Gastrocnemius medialis (tissue), 4 donors: ENCODE results near the gene PURA. TPM values are rescaled to one million over a fixed set of nuclear protein-coding genes. Genes with fewer than 3 reads are reported as not detected.
A peak's percentile ranks its signal among the peaks of the same experiment; 100 is the strongest.
"Not testable (repeated sequence)": the region's sequence is repeated elsewhere in the genome, so short reads cannot be mapped to it uniquely, and the experiment has no call there.

ENCODE experiments used
- ATAC-seq, 2 donors: fragments of 150-250 bp; one replicate each; pipeline ENCODE4 v1.9.1; 2016
- DNase-seq, 2 donors: peaks; one replicate each; pipeline ENCODE4 v3.0.0-alpha.2; 2019
- H3K27ac ChIP-seq, 4 donors: fragments of 200-600 bp; sonication (generic); 1 replicate in 1 of 4; 2 replicates in 3 of 4; pipeline ENCODE4 v1.5.1; 2016 to 2018; ENCODE audit warnings: mild to moderate bottlenecking in 2 of 4, moderate library complexity in 1 of 4
- H3K27me3 ChIP-seq, 3 donors: fragments of 200-600 bp; sonication (generic) in 2 of 3; 1 replicate in 1 of 3; 2 replicates in 2 of 3; pipeline versions ENCODE4 v1.5.1 to v1.6.0; 2016 to 2019; ENCODE audit warnings: mild to moderate bottlenecking in 1 of 3, moderate library complexity in 1 of 3
- H3K36me3 ChIP-seq, 2 donors: fragments of 200-600 bp; sonication (generic) in 1 of 2; one replicate each; pipeline ENCODE4 v1.5.1; 2017 to 2018
- H3K4me1 ChIP-seq, 2 donors: fragments of 200-600 bp; sonication (generic) in 1 of 2; one replicate each; pipeline ENCODE4 v1.5.1; 2016 to 2017; ENCODE audit warnings: mild to moderate bottlenecking in 2 of 2
- H3K4me3 ChIP-seq, 4 donors: fragments of 200-600 bp; sonication (generic) in 3 of 4; 1 replicate in 1 of 4; 2 replicates in 3 of 4; pipeline ENCODE4 v1.5.1; 2016 to 2019; ENCODE audit warnings: mild to moderate bottlenecking in 2 of 4
- H3K9me3 ChIP-seq, 3 donors: fragments of 200-600 bp; sonication (generic) in 2 of 3; 1 replicate in 1 of 3; 2 replicates in 2 of 3; pipeline ENCODE4 v1.5.1; 2016 to 2019
- CTCF ChIP-seq, 5 experiments: fragments of 450-650 bp in 3 of 5; fragments of 200-600 bp in 2 of 5; sonication (generic) in 2 of 5; IDR thresholded peaks in 4 of 5; conservative IDR thresholded peaks in 1 of 5; 1 replicate in 4 of 5; 2 replicates in 1 of 5; pipeline ENCODE4 v1.5.1; 2016 to 2019; ENCODE audit warnings: antibody characterized with exemption in 5 of 5, mild to moderate bottlenecking in 3 of 5, moderate library complexity in 3 of 5
- POLR2A ChIP-seq, 2 donors: fragments of 450-650 bp; IDR thresholded peaks; one replicate each; pipeline ENCODE4 v1.6.1; 2017; ENCODE audit warnings: antibody characterized with exemption in 2 of 2, mild to moderate bottlenecking in 2 of 2, moderate library complexity in 2 of 2
- in situ Hi-C, 4 donors: fragments of 200-750 bp; cut with MboI; loops; one replicate each; pipeline versions ENCODE4 v1.15.0 to v1.8.0; 2017; ENCODE audit warnings: low sequenced_read_pairs in 4 of 4
- intact Hi-C: fragments of 100-400 bp; cut with DNase I; formaldehyde crosslinking; loops from one replicate; pipeline ENCODE4 v1.15.1; 2023; ENCODE audit warnings: low total_unique reads
- total RNA-seq, 4 donors: library from RNA; depleted of rRNA; stranded (reverse); fragments of >200 nt; gene quantifications; one replicate each; pipeline versions ENCODE4 v1.1.0 to v1.2.3, GENCODE V29; 2016

PURA gene
- total RNA-seq, 4 donors from 2014 or later, result 13.6 to 20.6 (median 16.5) TPM

- in situ Hi-C loops (loop anchor here in 2 of 4 donors (10.0 kb wide), 1 partner anchor 368 kb away; no protein-coding TSS in a partner anchor), intact Hi-C loops (loop anchor here (5.0 to 10.0 kb wide), 2 partner anchors 180 to 308 kb away; no protein-coding TSS in a partner anchor)
- DNase-seq (no peak), ATAC-seq (no peak)
- H3K27me3 ChIP-seq, result no peaks in the 10 kb centered on the region
- no peak overlapping the region for H3K4me3 ChIP-seq
- peaks cover 7 to 9% of the 10 kb centered on the region in 2 donors for H3K4me1 ChIP-seq
- no peaks in the 10 kb centered on the region for H3K9me3 ChIP-seq
- no peaks in the 10 kb centered on the region for H3K36me3 ChIP-seq
- H3K27ac ChIP-seq, result no peak overlapping the region
- TF ChIP-seq POLR2A (IDR thresholded peaks at IDR 0.05) (no peak), CTCF (IDR thresholded peaks at IDR 0.05 in 4 of 5, conservative IDR thresholded peaks at IDR 0.05 in 1 of 5) (no peak)
These were observed 38.4 kb downstream of the PURA start for GRCh38 chr5:140152022-140152999.

- ATAC-seq (no peak), DNase-seq (peak in 1 of 2 donors; percentile 37)
- intact Hi-C loops, result loop anchor here (5.0 to 10.0 kb wide), 2 partner anchors 181 to 308 kb away; no protein-coding TSS in a partner anchor
- H3K4me3 ChIP-seq, result no peak overlapping the region
- in situ Hi-C loops, result loop anchor here in 2 of 4 donors (10.0 kb wide), 1 partner anchor 368 kb away; no protein-coding TSS in a partner anchor
- H3K27me3 ChIP-seq, result no peaks in the 10 kb centered on the region
- no peak overlapping the region for H3K27ac ChIP-seq
- H3K36me3 ChIP-seq, result no peaks in the 10 kb centered on the region
- no peaks in the 10 kb centered on the region for H3K9me3 ChIP-seq
- no peak for TF ChIP-seq CTCF (IDR thresholded peaks at IDR 0.05 in 4 of 5, conservative IDR thresholded peaks at IDR 0.05 in 1 of 5)
- H3K4me1 ChIP-seq, result peaks cover 7 to 11% of the 10 kb centered on the region in 2 donors
These were observed 39.3 kb downstream of the PURA start for GRCh38 chr5:140153255-140153654.

- in situ Hi-C loops (loop anchor here in 2 of 4 donors (10.0 kb wide), 1 partner anchor 369 kb away; no protein-coding TSS in a partner anchor), intact Hi-C loops (loop anchor here (5.0 to 10.0 kb wide), 2 partner anchors 182 to 309 kb away; no protein-coding TSS in a partner anchor)
- DNase-seq, result no peak
- no peak for ATAC-seq
- TF ChIP-seq POLR2A (IDR thresholded peaks at IDR 0.05) (no peak), CTCF (IDR thresholded peaks at IDR 0.05 in 4 of 5, conservative IDR thresholded peaks at IDR 0.05 in 1 of 5) (no peak)
- no peaks in the 10 kb centered on the region for H3K9me3 ChIP-seq
- no peaks in the 10 kb centered on the region for H3K27me3 ChIP-seq
- no peak overlapping the region for H3K4me3 ChIP-seq
- no peak overlapping the region for H3K27ac ChIP-seq
- H3K36me3 ChIP-seq, result no peaks in the 10 kb centered on the region
- H3K4me1 ChIP-seq, result peaks cover 7 to 11% of the 10 kb centered on the region in 2 donors
These were observed 40.0 kb downstream of the PURA start for GRCh38 chr5:140153905-140154304.

- not testable (repeated sequence) for H3K9me3 ChIP-seq, H3K27ac ChIP-seq, DNase-seq, H3K36me3 ChIP-seq, H3K4me3 ChIP-seq, H3K27me3 ChIP-seq, ATAC-seq
- in situ Hi-C loops, result loop anchor here (5.0 to 10.0 kb wide), 3 partner anchors 83 to 373 kb away; no protein-coding TSS in a partner anchor
- peaks cover 7 to 11% of the 10 kb centered on the region in 2 donors for H3K4me1 ChIP-seq
- intact Hi-C loops, result loop anchor here (5.0 to 10.0 kb wide), 3 partner anchors 43 to 310 kb away; partner anchors contain the start of gene PURA
These were observed 40.9 kb downstream of the PURA start for GRCh38 chr5:140154710-140155381.
